ENCODE measurements around the gene VLDLR.

VLDLR gene

GRCh38 chr9:2637390-2637789 is 15.8 kb downstream of the VLDLR start:
- TF ChIP-seq ZFP30 (CRISPR knock-in tag; IDR thresholded peaks at IDR 0.05): no peak
- no peak for TF ChIP-seq CREB5 (CRISPR knock-in tag; IDR thresholded peaks at IDR 0.05; ENCODE audit: low read depth)
- no peak for TF ChIP-seq GLIS3 (CRISPR knock-in tag; IDR thresholded peaks at IDR 0.05)
- TF ChIP-seq ESRRG (CRISPR knock-in tag; IDR thresholded peaks at IDR 0.05): no peak
- no peak for TF ChIP-seq TCF4 (CRISPR knock-in tag; IDR thresholded peaks at IDR 0.05; ENCODE audit: borderline replicate concordance)
- TF ChIP-seq ZNF70 (CRISPR knock-in tag; IDR thresholded peaks at IDR 0.05): no peak
- TF ChIP-seq ARNTL (CRISPR knock-in tag; IDR thresholded peaks at IDR 0.05; ENCODE audit: borderline replicate concordance, low read depth): no peak
- no peak for ATAC-seq

- ATAC-seq: no peak
Observed at GRCh38 chr9:2638871-2639673, 17.5 kb downstream of the VLDLR start.

GRCh38 chr9:2639786-2640185 is 18.2 kb downstream of the VLDLR start:
- TF ChIP-seq TSHZ2 (CRISPR knock-in tag; IDR thresholded peaks at IDR 0.05) (no peak), ZC3H10 (CRISPR knock-in tag; IDR thresholded peaks at IDR 0.05) (no peak), SNAI2 (CRISPR knock-in tag; IDR thresholded peaks at IDR 0.05) (no peak), CSRNP3 (CRISPR knock-in tag; IDR thresholded peaks at IDR 0.05) (no peak), CREB5 (CRISPR knock-in tag; IDR thresholded peaks at IDR 0.05; ENCODE audit: low read depth) (no peak), ZNF70 (CRISPR knock-in tag; IDR thresholded peaks at IDR 0.05) (no peak), ISL1 (CRISPR knock-in tag; IDR thresholded peaks at IDR 0.05) (no peak)
- ATAC-seq: no peak

More at GRCh38 chr9:2638871-2639673, 17.5 kb downstream of the VLDLR start:
- TF ChIP-seq BACH2 (CRISPR knock-in tag; IDR thresholded peaks at IDR 0.05; ENCODE audit: borderline replicate concordance): no peak
- no peak for TF ChIP-seq ZFP30 (CRISPR knock-in tag; IDR thresholded peaks at IDR 0.05)
- TF ChIP-seq CREB5 (CRISPR knock-in tag; IDR thresholded peaks at IDR 0.05; ENCODE audit: low read depth): no peak
- TF ChIP-seq ISL1 (CRISPR knock-in tag; IDR thresholded peaks at IDR 0.05): no peak
- TF ChIP-seq GLIS3 (CRISPR knock-in tag; IDR thresholded peaks at IDR 0.05): no peak
- no peak for TF ChIP-seq ZFP3 (CRISPR knock-in tag; IDR thresholded peaks at IDR 0.05)
- no peak for TF ChIP-seq RARB (CRISPR knock-in tag; IDR thresholded peaks at IDR 0.05)
- no peak for TF ChIP-seq OSR1 (CRISPR knock-in tag; IDR thresholded peaks at IDR 0.05)
- TF ChIP-seq ESRRG (CRISPR knock-in tag; IDR thresholded peaks at IDR 0.05): no peak
- no peak for TF ChIP-seq PPARA (CRISPR knock-in tag; IDR thresholded peaks at IDR 0.05; ENCODE audit: borderline replicate concordance)
- TF ChIP-seq ZNF8 (CRISPR knock-in tag; IDR thresholded peaks at IDR 0.05): no peak
- no peak for TF ChIP-seq CSDC2 (CRISPR knock-in tag; IDR thresholded peaks at IDR 0.05)
- TF ChIP-seq ARNTL (CRISPR knock-in tag; IDR thresholded peaks at IDR 0.05; ENCODE audit: borderline replicate concordance, low read depth): no peak
- no peak for TF ChIP-seq TSHZ2 (CRISPR knock-in tag; IDR thresholded peaks at IDR 0.05)
- TF ChIP-seq TCF4 (CRISPR knock-in tag; IDR thresholded peaks at IDR 0.05; ENCODE audit: borderline replicate concordance): no peak
- no peak for TF ChIP-seq ZNF565 (CRISPR knock-in tag; conservative IDR thresholded peaks at IDR 0.05; ENCODE audit: low read depth)
- TF ChIP-seq ZC3H10 (CRISPR knock-in tag; IDR thresholded peaks at IDR 0.05): no peak

Data from SK-N-SH treated with all-trans-retinoic acid at 6 μM for 48 hours (cell line).